ENCODE results near the gene LANCL3. TPM values are rescaled to one million over a fixed set of nuclear protein-coding genes. Genes with fewer than 3 reads are reported as not detected.
"Not testable (repeated sequence)": the region's sequence is repeated elsewhere in the genome, so short reads cannot be mapped to it uniquely, and the experiment has no call there.

LANCL3 gene
- polyA plus RNA-seq, 3 donors = 0.01 to 0.12 TPM; not detected in 1

GRCh38 chrX:37573121-37573520 is 1.7 kb downstream of the LANCL3 start:
- H3K36me3 ChIP-seq (replicated peaks in 1 of 2; ENCODE audit: control insufficient read depth in 1 of 2, insufficient read depth in 2 of 2, low read length in 2 of 2); H4K20me1 ChIP-seq (ENCODE audit: insufficient read depth, low read length); H3K27ac Mint-ChIP-seq; H3K4me3 Mint-ChIP-seq; H3K27ac ChIP-seq (ENCODE audit: low read depth in 1 of 2, low read length in 2 of 2); intact Hi-C loops (cut with micrococcal nuclease); H3K4me1 Mint-ChIP-seq; H3K4me3 ChIP-seq (replicated peaks in 1 of 3; ENCODE audit: low read depth in 2 of 3, low read length in 3 of 3); H3K4me1 ChIP-seq (ENCODE audit: control insufficient read depth in 1 of 2, insufficient read depth in 2 of 2, low read length in 2 of 2); H2AFZ ChIP-seq (ENCODE audit: insufficient read depth, low read depth, low read length, poor library complexity, severe bottlenecking); H3K79me2 ChIP-seq (ENCODE audit: insufficient read depth, low read length); DNase-seq; H3K4me2 ChIP-seq (replicated peaks; ENCODE audit: extremely low read depth, low read length, poor library complexity, severe bottlenecking); H3K9me3 ChIP-seq (replicated peaks in 1 of 2; ENCODE audit: control insufficient read depth in 1 of 2, insufficient read depth in 1 of 2, low read length in 2 of 2); H3K36me3 Mint-ChIP-seq; H3K9me3 Mint-ChIP-seq; H3K9ac ChIP-seq (ENCODE audit: insufficient read depth, low read length, poor library complexity, severe bottlenecking): not testable (repeated sequence)
- H3K27me3 Mint-ChIP-seq (ENCODE audit: low read depth in 3 of 3) = peaks cover 13 to 35% (median 23%) of the 10 kb centered on the region in 3 donors
- WGBS (ENCODE audit: insufficient coverage) = no CpG with 5 or more reads among the region's 2 CpGs
- peaks cover 8 to 15% of the 10 kb centered on the region in 2 donors for H3K27me3 ChIP-seq (ENCODE audit: control insufficient read depth in 2 of 2, insufficient read depth in 2 of 2, low read length in 2 of 2)

- no peak overlapping the region for H3K27ac ChIP-seq (ENCODE audit: low read depth in 1 of 2, low read length in 2 of 2)
- no peak overlapping the region for H3K27ac Mint-ChIP-seq
- H3K4me2 ChIP-seq (replicated peaks; ENCODE audit: extremely low read depth, low read length, poor library complexity, severe bottlenecking) = no peak overlapping the region
- no peaks in the 10 kb centered on the region for H3K36me3 ChIP-seq (replicated peaks in 1 of 2; ENCODE audit: control insufficient read depth in 1 of 2, insufficient read depth in 2 of 2, low read length in 2 of 2)
- H3K79me2 ChIP-seq (ENCODE audit: insufficient read depth, low read length) = no peaks in the 10 kb centered on the region
- no peaks in the 10 kb centered on the region for H3K4me1 ChIP-seq (ENCODE audit: control insufficient read depth in 1 of 2, insufficient read depth in 2 of 2, low read length in 2 of 2)
- H3K4me3 ChIP-seq (replicated peaks in 1 of 3; ENCODE audit: low read depth in 2 of 3, low read length in 3 of 3) = no peak overlapping the region
- H3K9ac ChIP-seq (ENCODE audit: insufficient read depth, low read length, poor library complexity, severe bottlenecking) = no peak overlapping the region
- TF ChIP-seq CTCF (IDR thresholded peaks at IDR 0.05) = no peak
- whole genome bisulfite sequencing (ENCODE audit: insufficient coverage) = no CpG with 5 or more reads among the region's 5 CpGs
- no peak for DNase-seq
- H2AFZ ChIP-seq (ENCODE audit: insufficient read depth, low read depth, low read length, poor library complexity, severe bottlenecking) = no peak overlapping the region
- H3K27me3 Mint-ChIP-seq (ENCODE audit: low read depth in 3 of 3) = peaks cover 6 to 13% (median 13%) of the 10 kb centered on the region in 3 donors
- no peaks in the 10 kb centered on the region for H3K9me3 ChIP-seq (replicated peaks in 1 of 2; ENCODE audit: control insufficient read depth in 1 of 2, insufficient read depth in 1 of 2, low read length in 2 of 2)
- H3K27me3 ChIP-seq (ENCODE audit: control insufficient read depth in 2 of 2, insufficient read depth in 2 of 2, low read length in 2 of 2) = peaks cover 0 to 9% of the 10 kb centered on the region in 2 donors
- H3K9me3 Mint-ChIP-seq = peaks cover 0 to under 1% (median 0%) of the 10 kb centered on the region in 7 donors
- H3K4me3 Mint-ChIP-seq = no peak overlapping the region
- H4K20me1 ChIP-seq (ENCODE audit: insufficient read depth, low read length) = no peaks in the 10 kb centered on the region
- no peaks in the 10 kb centered on the region for H3K4me1 Mint-ChIP-seq
- intact Hi-C loops (cut with micrococcal nuclease) = no loop called here
- no peaks in the 10 kb centered on the region for H3K36me3 Mint-ChIP-seq
These were observed 6.6 kb downstream of the LANCL3 start for GRCh38 chrX:37578045-37578444.
